H9 (cell line): ENCODE results near the gene CRACDL. TPM values are rescaled to one million over a fixed set of nuclear protein-coding genes. Genes with fewer than 3 reads are reported as not detected.

ENCODE experiments used
- DNase-seq: peaks from one replicate; pipeline ENCODE4 v3.0.0-alpha.2; 2017
- H2AFZ ChIP-seq: one replicate; pipeline ENCODE4 v1.6.1; 2013; ENCODE audit warnings: mild to moderate bottlenecking, low read length, control low read depth, moderate library complexity
- H2AK5ac ChIP-seq: 2 replicates; pipeline ENCODE4 v1.6.1; 2013; ENCODE audit warnings: low read length, control low read depth, mixed read lengths; ENCODE audit not compliant: insufficient read length
- H2BK120ac ChIP-seq: one replicate; pipeline ENCODE4 v1.6.1; 2013; ENCODE audit warnings: low read depth, mild to moderate bottlenecking, low read length, control low read depth, inconsistent platforms; ENCODE audit not compliant: poor library complexity, severe bottlenecking
- H2BK12ac ChIP-seq: 2 replicates; pipeline ENCODE4 v1.6.1; 2013; ENCODE audit warnings: low read length, control low read depth, mixed read lengths, low read depth; ENCODE audit not compliant: insufficient read length
- H2BK15ac ChIP-seq: 2 replicates; pipeline ENCODE4 v1.6.1; 2013; ENCODE audit warnings: low read depth, low read length, control low read depth
- H2BK20ac ChIP-seq: one replicate; pipeline ENCODE4 v1.6.1; 2013; ENCODE audit warnings: low read depth, mild to moderate bottlenecking, low read length, control low read depth, inconsistent platforms; ENCODE audit not compliant: poor library complexity, severe bottlenecking
- H2BK5ac ChIP-seq: 2 replicates; pipeline ENCODE4 v1.6.1; 2013; ENCODE audit warnings: low read length, control low read depth, mixed read lengths; ENCODE audit not compliant: insufficient read length
- H3K14ac ChIP-seq: 2 replicates; pipeline ENCODE4 v1.6.1; 2013; ENCODE audit warnings: low read length, control low read depth; ENCODE audit not compliant: insufficient read depth
- H3K18ac ChIP-seq: 2 replicates; pipeline ENCODE4 v1.6.1; 2013; ENCODE audit warnings: low read depth, mild to moderate bottlenecking, mixed read lengths, low read length, control low read depth; ENCODE audit not compliant: insufficient read length
- H3K23ac ChIP-seq: 2 replicates; pipeline ENCODE4 v1.6.1; 2013; ENCODE audit warnings: low read length, control low read depth, mixed read lengths, low read depth; ENCODE audit not compliant: insufficient read length
- H3K23me2 ChIP-seq: 2 replicates; pipeline ENCODE4 v1.6.1; 2013; ENCODE audit warnings: low read depth, mild to moderate bottlenecking, mixed read lengths, low read length, control low read depth; ENCODE audit not compliant: insufficient read length, poor library complexity, severe bottlenecking
- H3K27ac ChIP-seq: 2 replicates; pipeline ENCODE4 v1.5.1; 2013; ENCODE audit warnings: low read length, control low read depth, mixed read lengths, low read depth; ENCODE audit not compliant: insufficient read length
- H3K27me3 ChIP-seq: 2 replicates; pipeline ENCODE4 v1.6.1; 2013; ENCODE audit warnings: low read length, control low read depth, inconsistent platforms; ENCODE audit not compliant: insufficient read depth
- H3K4ac ChIP-seq: 2 replicates; pipeline ENCODE4 v1.6.1; 2013; ENCODE audit warnings: low read depth, mild to moderate bottlenecking, control low read depth, inconsistent platforms, low read length, moderate library complexity
- H3K4me1 ChIP-seq: 2 replicates; pipeline ENCODE4 v1.6.1; 2013; ENCODE audit warnings: low read length, control low read depth, inconsistent platforms; ENCODE audit not compliant: insufficient read depth
- H3K4me2 ChIP-seq: 2 replicates; pipeline ENCODE4 v1.6.1; 2013; ENCODE audit warnings: low read length, control low read depth, mixed read lengths; ENCODE audit not compliant: insufficient read length, insufficient read depth
- H3K56ac ChIP-seq: 2 replicates; pipeline ENCODE4 v1.6.1; 2013; ENCODE audit warnings: low read depth, mild to moderate bottlenecking, mixed read lengths, low read length, control low read depth; ENCODE audit not compliant: insufficient read length
- H3K79me1 ChIP-seq: 2 replicates; pipeline ENCODE4 v1.6.1; 2013; ENCODE audit warnings: low read depth, mild to moderate bottlenecking, moderate library complexity, low read length, control low read depth, inconsistent platforms; ENCODE audit not compliant: insufficient read depth, poor library complexity, severe bottlenecking
- H3K79me2 ChIP-seq: 2 replicates; pipeline ENCODE4 v1.6.1; 2013; ENCODE audit warnings: low read length, control low read depth, inconsistent platforms; ENCODE audit not compliant: insufficient read depth
- H3K9ac ChIP-seq: 2 replicates; pipeline ENCODE4 v1.6.1; 2013; ENCODE audit warnings: low read length, control low read depth, mixed read lengths; ENCODE audit not compliant: insufficient read length; ENCODE audit errors: extremely low read depth
- H3K9me3 ChIP-seq: one replicate; pipeline ENCODE4 v1.6.1; 2013; ENCODE audit warnings: low read depth, low read length, inconsistent platforms; ENCODE audit not compliant: control insufficient read depth
- H3T11ph ChIP-seq: one replicate; pipeline ENCODE4 v1.6.1; 2013; ENCODE audit warnings: mild to moderate bottlenecking, low read length, control low read depth, inconsistent platforms
- H4K20me1 ChIP-seq: one replicate; pipeline ENCODE4 v1.6.1; 2013; ENCODE audit not compliant: control insufficient read depth, insufficient read length, insufficient read depth
- H4K5ac ChIP-seq: 2 replicates; pipeline ENCODE4 v1.6.1; 2013; ENCODE audit warnings: low read depth, mild to moderate bottlenecking, mixed read lengths, low read length, control low read depth; ENCODE audit not compliant: insufficient read length
- H4K8ac ChIP-seq: replicated peaks from 2 replicates; pipeline ENCODE4 v1.6.1; 2013; ENCODE audit warnings: low read length, control low read depth, mixed read lengths, low read depth; ENCODE audit not compliant: insufficient read length
- H4K91ac ChIP-seq: 2 replicates; pipeline ENCODE4 v1.6.1; 2013; ENCODE audit warnings: low read depth, mild to moderate bottlenecking, moderate library complexity, mixed read lengths, low read length, control low read depth; ENCODE audit not compliant: insufficient read length
- H3K27ac Mint-ChIP-seq, 3 experiments: 2 replicates in 2 of 3; 3 replicates in 1 of 3; pipeline ENCODE4 v1.8.0; 2020 to 2021; ENCODE audit warnings: mixed read lengths in 3 of 3, mild to moderate bottlenecking in 1 of 3, moderate library complexity in 1 of 3
- H3K27me3 Mint-ChIP-seq: 2 replicates; pipeline ENCODE4 v1.8.0; 2021; ENCODE audit warnings: low read depth, mild to moderate bottlenecking, moderate library complexity, mixed read lengths
- H3K36me3 Mint-ChIP-seq, 3 experiments: 2 replicates in 2 of 3; 3 replicates in 1 of 3; pipeline ENCODE4 v1.8.0; 2020 to 2021; ENCODE audit warnings: low read depth in 3 of 3, mixed read lengths in 3 of 3; ENCODE audit not compliant: insufficient read depth in 1 of 3
- H3K4me1 Mint-ChIP-seq, 2 experiments: 2 replicates each; pipeline ENCODE4 v1.8.0; 2020; ENCODE audit warnings: mixed read lengths in 2 of 2
- H3K4me3 Mint-ChIP-seq, 2 experiments: 2 replicates in 1 of 2; 3 replicates in 1 of 2; pipeline ENCODE4 v1.8.0; 2020 to 2021; ENCODE audit warnings: mild to moderate bottlenecking in 2 of 2, mixed read lengths in 2 of 2, moderate library complexity in 1 of 2
- H3K9me3 Mint-ChIP-seq, 2 experiments: 2 replicates in 1 of 2; 3 replicates in 1 of 2; pipeline ENCODE4 v1.8.0; 2020; ENCODE audit warnings: mild to moderate bottlenecking in 2 of 2, mixed read lengths in 2 of 2, moderate library complexity in 1 of 2
- WGBS: extraction: QIAGEN DNeasy Blood & Tissue Kit; methylation state at CpG from one replicate; pipeline ENCODE4 v1.1.7; 2013; ENCODE audit warnings: missing lambda C conversion rate, low lambda C conversion rate, mixed read lengths; ENCODE audit not compliant: insufficient read length; ENCODE audit errors: extremely low coverage; 5-methylcytosine and 5-hydroxymethylcytosine counted together
- total RNA-seq: library from RNA; stranded (reverse); gene quantifications from 2 replicates; pipeline ENCODE4 v1.2.1, GENCODE V29; 2021
- TF ChIP-seq, protein P1 (sequence below): fragments of 200-600 bp; sonication (generic); conservative IDR thresholded peaks from 3 replicates; pipeline ENCODE4 v1.8.0; 2021; ENCODE audit warnings: antibody characterized with exemption, mild to moderate bottlenecking

CRACDL gene
- total RNA-seq, 1 experiment from 2014 or later, result 0.48 TPM

DNA sequence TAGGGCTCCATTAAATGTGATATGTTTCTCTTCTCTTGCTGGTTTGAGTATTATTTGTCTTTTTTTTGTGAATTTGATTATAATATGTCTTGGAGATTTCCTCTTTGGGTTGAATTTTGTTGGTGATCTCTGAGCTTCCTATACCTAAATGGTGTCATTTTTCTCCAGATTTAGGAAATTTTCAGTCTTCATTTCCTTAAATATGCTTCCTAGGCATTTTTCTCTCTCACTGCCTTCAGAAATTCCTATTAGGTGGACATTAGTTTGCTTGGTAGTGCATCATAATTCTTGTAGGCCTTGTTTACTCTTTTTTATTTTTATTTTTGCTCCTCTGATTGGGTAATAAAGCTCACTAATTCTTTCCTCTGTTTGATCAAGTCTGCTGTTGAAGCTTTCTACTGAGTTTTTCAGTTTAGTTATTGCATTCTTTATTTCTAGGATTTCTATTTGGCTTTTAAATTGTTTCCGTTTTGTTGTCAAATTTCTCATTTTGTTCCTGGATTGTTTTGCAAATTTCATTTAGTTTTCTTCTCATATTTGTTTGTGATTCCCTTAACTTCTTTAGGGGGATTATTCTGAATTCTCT lies 36.6 kb upstream of the CRACDL start:
- H2BK5ac ChIP-seq, result no peak overlapping the region
- no peak overlapping the region for H2BK15ac ChIP-seq
- Mint-ChIP-seq H3K4me1 (no peaks in the 10 kb centered on the region), H3K9me3 (peaks cover 74 to 81% of the 10 kb centered on the region in 2 experiments), H3K36me3 (peaks cover 0 to 6% (median 5%) of the 10 kb centered on the region in 3 experiments; a peak in 4 of 7 replicates), H3K27me3 (no peaks in the 10 kb centered on the region; the same call in 1 of the 2 replicates), H3K27ac (no peak overlapping the region), H3K4me3 (no peak overlapping the region)
- H3K27ac ChIP-seq, result no peak overlapping the region
- no peak overlapping the region for H2BK12ac ChIP-seq
- no peaks in the 10 kb centered on the region for H3K79me1 ChIP-seq
- no peak overlapping the region for H2AK5ac ChIP-seq
- no peak overlapping the region for H4K91ac ChIP-seq
- H4K8ac ChIP-seq, result no peak overlapping the region
- H3K9ac ChIP-seq, result no peak overlapping the region
- H3K4me1 ChIP-seq, result no peaks in the 10 kb centered on the region
- H3K9me3 ChIP-seq, result no peaks in the 10 kb centered on the region
- H4K20me1 ChIP-seq, result no peaks in the 10 kb centered on the region
- no peak overlapping the region for H3K23ac ChIP-seq
- no peak overlapping the region for H2AFZ ChIP-seq
- no peak overlapping the region for H3K14ac ChIP-seq
- H3K4me2 ChIP-seq, result no peak overlapping the region
- no peaks in the 10 kb centered on the region for H3K79me2 ChIP-seq
- H3K4ac ChIP-seq, result no peak overlapping the region
- H3T11ph ChIP-seq, result no peak overlapping the region
- H2BK120ac ChIP-seq, result no peak overlapping the region
- no peak for DNase-seq
- H3K23me2 ChIP-seq, result no peaks in the 10 kb centered on the region
- H4K5ac ChIP-seq, result no peak overlapping the region
- TF ChIP-seq, protein P1, sequence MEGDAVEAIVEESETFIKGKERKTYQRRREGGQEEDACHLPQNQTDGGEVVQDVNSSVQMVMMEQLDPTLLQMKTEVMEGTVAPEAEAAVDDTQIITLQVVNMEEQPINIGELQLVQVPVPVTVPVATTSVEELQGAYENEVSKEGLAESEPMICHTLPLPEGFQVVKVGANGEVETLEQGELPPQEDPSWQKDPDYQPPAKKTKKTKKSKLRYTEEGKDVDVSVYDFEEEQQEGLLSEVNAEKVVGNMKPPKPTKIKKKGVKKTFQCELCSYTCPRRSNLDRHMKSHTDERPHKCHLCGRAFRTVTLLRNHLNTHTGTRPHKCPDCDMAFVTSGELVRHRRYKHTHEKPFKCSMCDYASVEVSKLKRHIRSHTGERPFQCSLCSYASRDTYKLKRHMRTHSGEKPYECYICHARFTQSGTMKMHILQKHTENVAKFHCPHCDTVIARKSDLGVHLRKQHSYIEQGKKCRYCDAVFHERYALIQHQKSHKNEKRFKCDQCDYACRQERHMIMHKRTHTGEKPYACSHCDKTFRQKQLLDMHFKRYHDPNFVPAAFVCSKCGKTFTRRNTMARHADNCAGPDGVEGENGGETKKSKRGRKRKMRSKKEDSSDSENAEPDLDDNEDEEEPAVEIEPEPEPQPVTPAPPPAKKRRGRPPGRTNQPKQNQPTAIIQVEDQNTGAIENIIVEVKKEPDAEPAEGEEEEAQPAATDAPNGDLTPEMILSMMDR, result no peak
- H2BK20ac ChIP-seq, result no peak overlapping the region
- no peaks in the 10 kb centered on the region; the same call in 1 of the 2 replicates for H3K27me3 ChIP-seq
- no peak overlapping the region for H3K56ac ChIP-seq
- no peak overlapping the region for H3K18ac ChIP-seq
- no CpG with 5 or more reads among the region's 1 CpG for WGBS
